Heart left ventricle (tissue), 13 donors: ENCODE results near the gene DMD.
A peak's percentile ranks its signal among the peaks of the same experiment; 100 is the strongest.

Experiments
- CTCF ChIP-seq, 12 donors: fragments of 200-600 bp; sonication (generic) in 4 of 12; IDR thresholded peaks; one replicate each; pipeline versions ENCODE4 v1.5.0 to v1.8.0; 2018 to 2022; ENCODE audit warnings: antibody characterized with exemption in 12 of 12, mild to moderate bottlenecking in 5 of 12
- POLR2A ChIP-seq, 2 donors: fragments of 450-650 bp; IDR thresholded peaks; one replicate each; pipeline ENCODE4 v1.6.1; 2017; ENCODE audit warnings: antibody characterized with exemption in 2 of 2, mild to moderate bottlenecking in 2 of 2, moderate library complexity in 2 of 2
- donor health status: ischemic (EF 13 %, LVEDD 7.1; RV severe dilation, severe dysfunction).
- donor health status: DM: no; HTN: yes; CAD: no.
- donor health status: DM: no; HTN: no; CAD: no.
- donor health status: ischemic (EF 25% LVEDD 6.9; RV normal size, moderate dysfunction).
- donor health status: ischemic (EF 25% LVEDD 5.7; RV mildly dilated, moderate dysfunction).
- donor health status: ischemic (EF 35%, LVEDD 5.7; RV mildly dilated, moderate dysfunction).
- donor health status: nonischemic (EF 11% LVEDD 7.7; RV severe dilation, severe dysfunction).
- donor health status: DM: yes; HTN: yes; CAD: no.
- donor health status: PGD.
- donor health status: ischemic (EF 29% LVEDD 5.4; RV normal size, mild dysfunction).
- donor health status: nonischemic (EF 23%, LVEDD 6.1; RV moderate dilation, normal function).

- TF ChIP-seq CTCF (IDR thresholded peaks at IDR 0.05) = peak; percentile 25 to 62 (median 54)
- no peak for TF ChIP-seq POLR2A (IDR thresholded peaks at IDR 0.05)
Observed at GRCh38 chrX:31658360-31658759, 1553.0 kb downstream of the DMD start.
